ENCODE data around the gene C12orf60. TPM values are rescaled to one million over a fixed set of nuclear protein-coding genes. Genes with fewer than 3 reads are reported as not detected.
A peak's percentile ranks its signal among the peaks of the same experiment; 100 is the strongest.

The C12orf60 gene
- total RNA-seq, 3 donors from 2014 or later: 1.4 to 2.4 (median 1.6) TPM

- Mint-ChIP-seq H3K4me3 (no peak overlapping the region), H3K9me3 (no peaks in the 10 kb centered on the region), H3K36me3 (ENCODE audit: insufficient read depth) (peaks cover 20% of the 10 kb centered on the region), H3K27me3 (ENCODE audit: low read depth) (no peaks in the 10 kb centered on the region), H3K4me1 (ENCODE audit: low read depth) (peaks cover 19% of the 10 kb centered on the region)
- ATAC-seq: no peak
- DNase-seq: no peak
Observed at GRCh38 chr12:14802247-14802646, 1.2 kb upstream of the C12orf60 start.

GRCh38 chr12:14802721-14803010 is 804 bp upstream of the C12orf60 start:
- ATAC-seq (no peak), DNase-seq (no peak)
- Mint-ChIP-seq H3K27me3 (ENCODE audit: low read depth) (no peaks in the 10 kb centered on the region), H3K36me3 (ENCODE audit: insufficient read depth) (peaks cover 15% of the 10 kb centered on the region), H3K4me1 (ENCODE audit: low read depth) (peaks cover 19% of the 10 kb centered on the region), H3K4me3 (no peak overlapping the region), H3K9me3 (no peaks in the 10 kb centered on the region)

- no peak overlapping the region for H3K4me3 Mint-ChIP-seq
- H3K36me3 Mint-ChIP-seq (ENCODE audit: insufficient read depth): peaks cover 8% of the 10 kb centered on the region
- peaks cover 19% of the 10 kb centered on the region for H3K4me1 Mint-ChIP-seq (ENCODE audit: low read depth)
- peak; percentile 1 to 2 for ATAC-seq
- DNase-seq: no peak
- H3K27me3 Mint-ChIP-seq (ENCODE audit: low read depth): no peaks in the 10 kb centered on the region
- no peaks in the 10 kb centered on the region for H3K9me3 Mint-ChIP-seq
Observed at GRCh38 chr12:14803830-14804160, 325 bp downstream of the C12orf60 start.

- peaks cover 18% of the 10 kb centered on the region for H3K4me1 Mint-ChIP-seq (ENCODE audit: low read depth)
- DNase-seq: no peak
- no peaks in the 10 kb centered on the region for H3K27me3 Mint-ChIP-seq (ENCODE audit: low read depth)
- no peaks in the 10 kb centered on the region for H3K36me3 Mint-ChIP-seq (ENCODE audit: insufficient read depth)
- H3K9me3 Mint-ChIP-seq: no peaks in the 10 kb centered on the region
- no peak for ATAC-seq
- H3K4me3 Mint-ChIP-seq: no peak overlapping the region
Observed at GRCh38 chr12:14810167-14810952, 6.9 kb downstream of the C12orf60 start.

DNA sequence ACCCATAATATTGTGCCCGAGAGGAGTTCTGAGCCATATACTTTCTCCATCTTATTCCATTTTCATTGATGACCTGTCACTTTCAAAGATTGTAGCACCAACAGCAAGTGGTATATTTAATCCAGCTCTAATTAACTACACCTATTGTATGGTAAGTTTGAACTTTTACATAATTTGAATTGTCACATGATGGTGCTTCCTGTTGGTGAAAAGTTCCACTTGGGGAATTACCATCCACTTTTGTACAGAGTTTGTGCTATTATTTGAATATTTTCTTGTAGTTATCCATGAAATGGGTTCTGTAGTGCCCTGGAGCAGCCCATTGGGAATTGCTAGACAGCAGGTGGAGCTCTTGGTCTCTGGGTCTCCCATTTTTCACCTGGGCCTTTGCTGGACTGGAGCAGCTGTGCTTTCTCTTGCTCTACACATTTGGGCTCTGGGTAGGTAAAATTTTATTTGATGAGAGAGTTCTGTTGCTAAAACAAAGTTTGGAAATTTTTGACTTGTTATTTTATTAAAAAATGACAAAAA is 7.5 kb downstream of the C12orf60 start:
- H3K4me1 Mint-ChIP-seq (ENCODE audit: low read depth): peaks cover 14% of the 10 kb centered on the region
- no peak for DNase-seq
- no peak overlapping the region for H3K4me3 Mint-ChIP-seq
- ATAC-seq: no peak
- H3K27me3 Mint-ChIP-seq (ENCODE audit: low read depth): no peaks in the 10 kb centered on the region
- H3K36me3 Mint-ChIP-seq (ENCODE audit: insufficient read depth): no peaks in the 10 kb centered on the region
- H3K9me3 Mint-ChIP-seq: no peaks in the 10 kb centered on the region

DNA sequence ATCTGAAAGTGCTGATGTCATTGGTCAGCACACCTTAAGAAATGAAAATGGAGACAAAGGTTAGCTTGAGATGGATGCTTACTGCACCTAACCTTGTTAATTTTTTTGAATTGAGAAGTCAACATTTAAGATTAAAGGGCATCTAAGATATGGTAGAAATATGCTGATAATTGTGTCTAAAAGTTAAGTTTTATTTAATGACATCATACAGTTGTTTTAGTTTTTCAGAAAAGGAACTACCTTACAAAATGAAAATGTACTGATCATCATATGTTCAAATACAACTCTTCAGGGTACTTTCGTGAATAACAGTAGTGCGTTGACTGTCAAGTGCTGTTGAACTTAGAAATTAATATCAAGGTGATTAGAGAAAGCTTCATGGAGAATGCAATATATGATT is 8.0 kb downstream of the C12orf60 start:
- H3K36me3 Mint-ChIP-seq (ENCODE audit: insufficient read depth): no peaks in the 10 kb centered on the region
- H3K4me1 Mint-ChIP-seq (ENCODE audit: low read depth): peaks cover 14% of the 10 kb centered on the region
- H3K9me3 Mint-ChIP-seq: no peaks in the 10 kb centered on the region
- DNase-seq (no peak), ATAC-seq (no peak)
- no peaks in the 10 kb centered on the region for H3K27me3 Mint-ChIP-seq (ENCODE audit: low read depth)
- no peak overlapping the region for H3K4me3 Mint-ChIP-seq

DNA sequence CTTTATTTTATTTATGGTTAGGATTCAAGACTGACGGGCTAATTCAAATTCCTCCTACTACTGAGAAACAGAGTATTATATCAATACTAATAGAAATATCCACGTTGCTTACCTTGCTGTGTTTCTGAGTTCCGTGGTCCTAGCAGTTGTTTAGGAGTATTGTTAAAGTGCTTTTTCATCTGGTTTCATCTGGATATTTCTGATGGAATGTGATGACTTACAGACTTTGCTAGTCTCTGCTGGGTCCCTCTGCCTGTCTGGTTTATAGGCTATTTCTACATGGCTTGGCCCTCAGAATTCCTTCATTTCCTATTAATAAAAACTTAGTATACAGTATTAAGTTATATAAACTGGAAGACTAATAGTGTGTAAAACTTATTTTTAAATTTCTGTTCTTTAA is 10.5 kb downstream of the C12orf60 start, which contains the start of gene SMCO3:
TSS of gene SMCO3 (minus strand) at position 169 of the 400 bp plus-strand sequence. CDS start 7,502 bp downstream, outside the sequence.
- Mint-ChIP-seq H3K4me1 (ENCODE audit: low read depth) (peaks cover 18% of the 10 kb centered on the region), H3K9me3 (peaks cover 8% of the 10 kb centered on the region), H3K27me3 (ENCODE audit: low read depth) (no peaks in the 10 kb centered on the region), H3K4me3 (no peak within 1 kb of the TSS), H3K36me3 (ENCODE audit: insufficient read depth) (no peaks in the 10 kb centered on the region)
- DNase-seq (no peak), ATAC-seq (no peak)

GRCh38 chr12:14824012-14824634 is 20.7 kb downstream of the C12orf60 start:
- no peak overlapping the region for H3K4me3 Mint-ChIP-seq
- no peaks in the 10 kb centered on the region for H3K36me3 Mint-ChIP-seq (ENCODE audit: insufficient read depth)
- no peaks in the 10 kb centered on the region for H3K9me3 Mint-ChIP-seq
- H3K4me1 Mint-ChIP-seq (ENCODE audit: low read depth): peaks cover 4% of the 10 kb centered on the region
- peaks cover 8% of the 10 kb centered on the region for H3K27me3 Mint-ChIP-seq (ENCODE audit: low read depth)
- ATAC-seq (peak; percentile 78 to 80), DNase-seq (no peak)

DNA sequence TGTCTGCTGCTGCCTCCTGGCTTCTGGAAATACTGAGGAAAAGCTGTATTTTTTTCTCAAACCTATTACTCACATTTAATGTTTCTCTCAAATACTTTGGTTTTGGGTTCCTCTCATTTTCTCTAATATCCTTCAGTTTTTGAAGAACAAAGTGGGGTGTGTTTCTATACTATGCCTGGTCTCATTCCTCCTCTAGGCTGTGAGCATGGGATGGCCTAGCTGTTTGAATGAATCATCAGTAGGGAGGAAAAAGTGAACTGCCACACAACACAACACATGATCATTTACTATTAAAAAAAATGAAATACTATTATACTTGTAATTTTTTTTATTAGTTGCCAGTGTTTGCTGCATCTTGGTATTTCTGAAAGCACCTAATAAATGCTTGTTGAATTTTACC is 21.8 kb downstream of the C12orf60 start:
- Mint-ChIP-seq H3K36me3 (ENCODE audit: insufficient read depth) (no peaks in the 10 kb centered on the region), H3K4me3 (no peak overlapping the region), H3K9me3 (no peaks in the 10 kb centered on the region)

GRCh38 chr12:14826491-14826890 is 23.0 kb downstream of the C12orf60 start:
- Mint-ChIP-seq H3K27me3 (ENCODE audit: low read depth) (peaks cover 6% of the 10 kb centered on the region), H3K4me3 (no peak overlapping the region), H3K9me3 (no peaks in the 10 kb centered on the region), H3K36me3 (ENCODE audit: insufficient read depth) (no peaks in the 10 kb centered on the region), H3K4me1 (ENCODE audit: low read depth) (peaks cover 4% of the 10 kb centered on the region)
- no peak for ATAC-seq
- no peak for DNase-seq

More for the DNA sequence above, 21.8 kb downstream of the C12orf60 start:
- H3K27me3 Mint-ChIP-seq (ENCODE audit: low read depth): peaks cover 8% of the 10 kb centered on the region
- no peak for DNase-seq
- peaks cover 4% of the 10 kb centered on the region for H3K4me1 Mint-ChIP-seq (ENCODE audit: low read depth)
- ATAC-seq: no peak

GRCh38 chr12:14827043-14827442 is 23.6 kb downstream of the C12orf60 start:
- no peaks in the 10 kb centered on the region for H3K36me3 Mint-ChIP-seq (ENCODE audit: insufficient read depth)
- H3K4me3 Mint-ChIP-seq: no peak overlapping the region
- DNase-seq (no peak), ATAC-seq (no peak)
- H3K9me3 Mint-ChIP-seq: no peaks in the 10 kb centered on the region
- H3K4me1 Mint-ChIP-seq (ENCODE audit: low read depth): peaks cover 4% of the 10 kb centered on the region
- H3K27me3 Mint-ChIP-seq (ENCODE audit: low read depth): peaks cover 3% of the 10 kb centered on the region

- no peak overlapping the region for H3K4me3 Mint-ChIP-seq
- DNase-seq: no peak
- peaks cover 4% of the 10 kb centered on the region for H3K4me1 Mint-ChIP-seq (ENCODE audit: low read depth)
- H3K27me3 Mint-ChIP-seq (ENCODE audit: low read depth): peaks cover 5% of the 10 kb centered on the region
- peak in 1 of 2 donors; percentile 41 for ATAC-seq
- no peaks in the 10 kb centered on the region for H3K9me3 Mint-ChIP-seq
- H3K36me3 Mint-ChIP-seq (ENCODE audit: insufficient read depth): no peaks in the 10 kb centered on the region
Observed at GRCh38 chr12:14828892-14829291, 25.4 kb downstream of the C12orf60 start.

- no peak overlapping the region for H3K4me3 Mint-ChIP-seq
- peaks cover 20% of the 10 kb centered on the region for H3K27me3 Mint-ChIP-seq (ENCODE audit: low read depth)
- no peaks in the 10 kb centered on the region for H3K4me1 Mint-ChIP-seq (ENCODE audit: low read depth)
- H3K9me3 Mint-ChIP-seq: no peaks in the 10 kb centered on the region
- H3K36me3 Mint-ChIP-seq (ENCODE audit: insufficient read depth): no peaks in the 10 kb centered on the region
- ATAC-seq (no peak), DNase-seq (no peak)
Observed at GRCh38 chr12:14833336-14833735, 29.9 kb downstream of the C12orf60 start.

- H3K36me3 Mint-ChIP-seq (ENCODE audit: insufficient read depth): no peaks in the 10 kb centered on the region
- no peaks in the 10 kb centered on the region for H3K9me3 Mint-ChIP-seq
- DNase-seq (no peak), ATAC-seq (no peak)
- H3K4me3 Mint-ChIP-seq: no peak overlapping the region
- H3K27me3 Mint-ChIP-seq (ENCODE audit: low read depth): peaks cover 20% of the 10 kb centered on the region
- H3K4me1 Mint-ChIP-seq (ENCODE audit: low read depth): no peaks in the 10 kb centered on the region
Observed at GRCh38 chr12:14833952-14834351, 30.5 kb downstream of the C12orf60 start.

DNA sequence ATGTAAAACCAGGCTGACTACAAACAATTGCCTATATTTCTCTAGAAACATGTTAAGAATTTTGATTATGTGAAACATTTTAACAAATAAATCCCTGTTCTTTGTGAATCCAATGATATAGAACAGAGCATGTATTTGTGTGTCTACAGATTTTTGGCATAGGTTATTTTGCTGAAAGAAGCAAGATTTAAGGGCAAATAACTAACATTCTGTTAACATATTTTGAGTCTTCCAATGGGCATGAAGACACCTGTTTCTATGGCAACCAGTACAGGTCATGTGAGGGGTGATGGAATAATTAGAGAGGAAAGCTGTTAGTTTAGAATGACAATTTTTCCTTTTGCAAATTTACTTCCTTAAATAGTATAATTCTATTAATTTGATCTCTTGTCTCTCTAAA is 31.0 kb downstream of the C12orf60 start:
- Mint-ChIP-seq H3K4me1 (ENCODE audit: low read depth) (no peaks in the 10 kb centered on the region), H3K9me3 (no peaks in the 10 kb centered on the region), H3K27me3 (ENCODE audit: low read depth) (peaks cover 25% of the 10 kb centered on the region), H3K36me3 (ENCODE audit: insufficient read depth) (no peaks in the 10 kb centered on the region), H3K4me3 (no peak overlapping the region)
- DNase-seq (no peak), ATAC-seq (no peak)
